CD14-positive monocyte (primary cell): ENCODE results near the gene FAM117A. TPM values are rescaled to one million over a fixed set of nuclear protein-coding genes. Genes with fewer than 3 reads are reported as not detected.

Experiments
- DNase-seq, 3 donors: peaks; one replicate each; pipeline ENCODE4 v3.0.0-alpha.2; 2011 to 2022
- H2AFZ ChIP-seq: 2 replicates; pipeline ENCODE4 v1.6.0; 2012; ENCODE audit warnings: mild to moderate bottlenecking, low read depth, low read length, inconsistent platforms; ENCODE audit not compliant: insufficient read depth, poor library complexity, severe bottlenecking
- H3K27ac ChIP-seq, 2 donors: 1 replicate in 1 of 2; 2 replicates in 1 of 2; pipeline ENCODE4 v1.5.1; 2012 to 2013; ENCODE audit warnings: low read length in 2 of 2, control low read depth in 1 of 2, inconsistent platforms in 1 of 2, low read depth in 1 of 2, mild to moderate bottlenecking in 1 of 2
- H3K27me3 ChIP-seq, 2 donors: one replicate each; pipeline versions ENCODE4 v1.6.0 to v1.6.1; 2011 to 2013; ENCODE audit warnings: low read length in 2 of 2; ENCODE audit not compliant: control insufficient read depth in 2 of 2, insufficient read depth in 2 of 2
- H3K36me3 ChIP-seq, 2 donors: replicated peaks in 1 of 2; 1 replicate in 1 of 2; 2 replicates in 1 of 2; pipeline versions ENCODE4 v1.5.1 to v1.6.1; 2012 to 2013; ENCODE audit warnings: low read length in 2 of 2, control low read depth in 1 of 2, inconsistent platforms in 1 of 2, mild to moderate bottlenecking in 1 of 2; ENCODE audit not compliant: insufficient read depth in 2 of 2, control insufficient read depth in 1 of 2
- H3K4me1 ChIP-seq, 2 donors: 1 replicate in 1 of 2; 2 replicates in 1 of 2; pipeline versions ENCODE4 v1.5.1 to v1.6.1; 2012 to 2013; ENCODE audit warnings: low read length in 2 of 2, control low read depth in 1 of 2, inconsistent platforms in 1 of 2, mild to moderate bottlenecking in 1 of 2, moderate library complexity in 1 of 2; ENCODE audit not compliant: insufficient read depth in 2 of 2, control insufficient read depth in 1 of 2
- H3K4me2 ChIP-seq: replicated peaks from 2 replicates; pipeline ENCODE3; 2012; ENCODE audit warnings: low read length, moderate library complexity, mild to moderate bottlenecking; ENCODE audit not compliant: poor library complexity, severe bottlenecking; ENCODE audit errors: extremely low read depth
- H3K4me3 ChIP-seq, 3 experiments: fragments of 200-600 bp in 1 of 3; sonication (generic) in 1 of 3; replicated peaks in 1 of 3; 1 replicate in 2 of 3; 2 replicates in 1 of 3; pipeline ENCODE4 v1.5.1; 2011 to 2013; ENCODE audit warnings: low read length in 3 of 3, mild to moderate bottlenecking in 3 of 3, control low read depth in 2 of 3, low read depth in 2 of 3, inconsistent platforms in 1 of 3, moderate library complexity in 1 of 3
- H3K79me2 ChIP-seq: 2 replicates; pipeline ENCODE4 v1.6.0; 2012; ENCODE audit warnings: mild to moderate bottlenecking, control low read depth, inconsistent platforms, low read length, moderate library complexity; ENCODE audit not compliant: insufficient read depth
- H3K9ac ChIP-seq: 2 replicates; pipeline ENCODE4 v1.6.0; 2017; ENCODE audit warnings: low read length, mild to moderate bottlenecking; ENCODE audit not compliant: insufficient read depth, poor library complexity, severe bottlenecking
- H3K9me3 ChIP-seq, 2 donors: replicated peaks in 1 of 2; 1 replicate in 1 of 2; 2 replicates in 1 of 2; pipeline versions ENCODE4 v1.5.1 to v1.6.1; 2012 to 2013; ENCODE audit warnings: low read length in 2 of 2, control low read depth in 1 of 2; ENCODE audit not compliant: control insufficient read depth in 1 of 2, insufficient read depth in 1 of 2
- H4K20me1 ChIP-seq: 2 replicates; pipeline ENCODE4 v1.6.0; 2012; ENCODE audit warnings: mild to moderate bottlenecking, low read length, control low read depth, moderate library complexity; ENCODE audit not compliant: insufficient read depth
- H3K27ac Mint-ChIP-seq, 7 donors: one replicate each; pipeline ENCODE4 v1.8.0; 2020; ENCODE audit warnings: mild to moderate bottlenecking in 7 of 7, mixed read lengths in 7 of 7, moderate library complexity in 6 of 7, inconsistent platforms in 2 of 7
- H3K27me3 Mint-ChIP-seq, 3 donors: one replicate each; pipeline ENCODE4 v1.8.0; 2021 to 2022; ENCODE audit warnings: low read depth in 3 of 3, mild to moderate bottlenecking in 3 of 3, mixed read lengths in 3 of 3, moderate library complexity in 3 of 3, inconsistent platforms in 1 of 3
- H3K36me3 Mint-ChIP-seq, 2 donors: one replicate each; pipeline ENCODE4 v1.8.0; 2020; ENCODE audit warnings: mixed read lengths in 2 of 2, inconsistent platforms in 1 of 2, mild to moderate bottlenecking in 1 of 2
- H3K4me1 Mint-ChIP-seq: one replicate; pipeline ENCODE4 v1.8.0; 2020; ENCODE audit warnings: mild to moderate bottlenecking, mixed read lengths
- H3K4me3 Mint-ChIP-seq, 2 donors: one replicate each; pipeline ENCODE4 v1.8.0; 2020; ENCODE audit warnings: mild to moderate bottlenecking in 2 of 2, mixed read lengths in 2 of 2, moderate library complexity in 1 of 2
- H3K9me3 Mint-ChIP-seq, 7 donors: one replicate each; pipeline ENCODE4 v1.8.0; 2020 to 2022; ENCODE audit warnings: mixed read lengths in 7 of 7, mild to moderate bottlenecking in 6 of 7, moderate library complexity in 6 of 7, inconsistent platforms in 2 of 7
- WGBS: methylation state at CpG from one replicate; pipeline ENCODE4 v1.1.5; 2013; ENCODE audit warnings: missing lambda C conversion rate; ENCODE audit not compliant: insufficient coverage; 5-methylcytosine and 5-hydroxymethylcytosine counted together
- intact Hi-C, 2 donors: fragments of 100-400 bp; cut with micrococcal nuclease; formaldehyde crosslinking; loops; one replicate each; pipeline versions ENCODE4 v1.15.0 to v1.15.1; 2023
- polyA plus RNA-seq, 3 donors: library from polyadenylated mRNA; depleted of rRNA in 1 of 3; unstranded in 2 of 3; stranded (reverse) in 1 of 3; fragments of 300-500 nt in 2 of 3; fragments of >200 nt in 1 of 3; fragmentation: Illumina TruSeq in 2 of 3; gene quantifications; 1 replicate in 2 of 3; 2 replicates in 1 of 3; pipeline ENCODE4 v1.2.3, GENCODE V29; 2012 to 2021
- TF ChIP-seq, protein P1 (sequence below): fragments of 200-600 bp; IDR thresholded peaks from one replicate; pipeline ENCODE4 v1.8.0; 2022; ENCODE audit warnings: antibody characterized with exemption, mild to moderate bottlenecking

Gene FAM117A
- polyA plus RNA-seq, 3 donors = 11.8 to 34.9 (median 17.9) TPM

DNA sequence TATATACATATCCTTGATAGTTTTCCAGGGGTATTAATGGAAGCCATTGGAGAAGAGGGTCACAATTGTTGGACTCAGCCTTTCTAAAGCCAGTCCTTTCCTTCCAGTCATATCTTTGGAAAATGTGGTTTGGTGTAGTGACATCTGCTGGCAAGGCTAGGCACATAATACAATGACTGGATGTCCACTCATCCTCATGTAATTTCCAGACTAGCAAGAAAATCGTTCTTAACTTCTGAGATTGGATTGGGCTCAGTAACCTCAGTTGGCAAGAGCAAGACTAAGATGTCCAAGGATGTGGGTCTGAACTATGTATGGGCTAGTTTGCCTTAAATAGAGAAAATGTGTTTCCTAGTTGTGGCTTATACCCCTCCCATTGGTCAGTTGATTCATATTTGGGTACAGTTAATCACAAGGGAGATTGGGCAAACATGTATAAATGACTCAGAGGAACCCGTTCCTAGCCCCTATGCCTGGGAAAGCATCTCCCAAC, 15.9 kb upstream of the FAM117A start:
- peak; percentile 47 to 71 (median 48) for DNase-seq
- intact Hi-C loops = loop anchor here in 1 of 2 donors (5.0 kb wide), 1 partner anchor 207 kb away; no protein-coding TSS in a partner anchor
- Histone ChIP-seq H4K20me1 (no peaks in the 10 kb centered on the region), H3K4me2 (no peak overlapping the region), H3K79me2 (no peaks in the 10 kb centered on the region), H3K9ac (no peak overlapping the region), H3K4me3 (no peak overlapping the region), H3K27ac (peak overlapping the region in 1 of 2 donors; percentile 34), H2AFZ (peak overlapping the region; percentile 55), H3K9me3 (no peaks in the 10 kb centered on the region), H3K27me3 (no peaks in the 10 kb centered on the region), H3K4me1 (peaks cover 2 to 18% of the 10 kb centered on the region in 2 donors), H3K36me3 (no peaks in the 10 kb centered on the region)
- no peak overlapping the region for H3K4me3 Mint-ChIP-seq
- H3K36me3 Mint-ChIP-seq = no peaks in the 10 kb centered on the region
- TF ChIP-seq, protein P1, sequence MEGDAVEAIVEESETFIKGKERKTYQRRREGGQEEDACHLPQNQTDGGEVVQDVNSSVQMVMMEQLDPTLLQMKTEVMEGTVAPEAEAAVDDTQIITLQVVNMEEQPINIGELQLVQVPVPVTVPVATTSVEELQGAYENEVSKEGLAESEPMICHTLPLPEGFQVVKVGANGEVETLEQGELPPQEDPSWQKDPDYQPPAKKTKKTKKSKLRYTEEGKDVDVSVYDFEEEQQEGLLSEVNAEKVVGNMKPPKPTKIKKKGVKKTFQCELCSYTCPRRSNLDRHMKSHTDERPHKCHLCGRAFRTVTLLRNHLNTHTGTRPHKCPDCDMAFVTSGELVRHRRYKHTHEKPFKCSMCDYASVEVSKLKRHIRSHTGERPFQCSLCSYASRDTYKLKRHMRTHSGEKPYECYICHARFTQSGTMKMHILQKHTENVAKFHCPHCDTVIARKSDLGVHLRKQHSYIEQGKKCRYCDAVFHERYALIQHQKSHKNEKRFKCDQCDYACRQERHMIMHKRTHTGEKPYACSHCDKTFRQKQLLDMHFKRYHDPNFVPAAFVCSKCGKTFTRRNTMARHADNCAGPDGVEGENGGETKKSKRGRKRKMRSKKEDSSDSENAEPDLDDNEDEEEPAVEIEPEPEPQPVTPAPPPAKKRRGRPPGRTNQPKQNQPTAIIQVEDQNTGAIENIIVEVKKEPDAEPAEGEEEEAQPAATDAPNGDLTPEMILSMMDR = peak; percentile 75
- H3K9me3 Mint-ChIP-seq = peaks cover 0 to 2% (median 0%) of the 10 kb centered on the region in 7 donors
- H3K4me1 Mint-ChIP-seq = peaks cover 21% of the 10 kb centered on the region
- H3K27ac Mint-ChIP-seq = peak overlapping the region in 2 of 7 donors; percentile 12 to 54
- peaks cover 0 to 5% (median 0%) of the 10 kb centered on the region in 3 donors for H3K27me3 Mint-ChIP-seq
- no CpG with 5 or more reads among the region's 2 CpGs for WGBS

DNA sequence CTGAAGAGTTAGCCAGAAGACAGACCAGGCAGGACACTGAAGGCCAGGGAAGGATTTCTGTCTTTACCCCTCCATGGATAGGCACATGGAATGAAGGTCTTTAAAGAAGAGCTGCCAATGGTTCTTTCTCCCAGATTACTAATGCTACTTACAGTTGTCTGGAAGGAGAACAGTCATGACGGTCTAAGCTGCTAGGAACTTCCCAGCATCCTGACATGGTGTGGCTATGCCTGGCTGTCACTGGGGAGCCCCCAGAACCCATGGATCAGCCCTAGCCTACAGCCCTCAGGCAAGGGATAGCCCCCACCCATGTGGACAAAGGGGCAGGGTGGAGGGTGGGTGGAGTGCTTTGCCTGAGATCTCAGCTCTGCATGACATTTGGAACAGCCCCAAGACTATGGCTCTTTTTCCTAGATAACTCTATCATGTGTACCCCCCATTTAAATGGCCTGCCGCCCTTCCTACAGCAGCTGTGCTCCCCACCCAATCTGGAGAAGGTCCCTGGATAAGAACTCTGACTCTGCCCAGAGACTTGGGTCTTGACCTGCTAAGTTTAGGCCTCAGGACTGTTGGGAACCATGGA, 15.3 kb upstream of the FAM117A start:
- peak overlapping the region in 1 of 2 donors; percentile 34 for H3K27ac ChIP-seq
- TF ChIP-seq, protein P1 = no peak

More for the DNA sequence above, 15.3 kb upstream of the FAM117A start:
- no peaks in the 10 kb centered on the region for H3K79me2 ChIP-seq
- H3K4me2 ChIP-seq = no peak overlapping the region
- Mint-ChIP-seq H3K9me3 (peaks cover 0 to 2% (median 0%) of the 10 kb centered on the region in 7 donors), H3K4me1 (peaks cover 21% of the 10 kb centered on the region), H3K4me3 (no peak overlapping the region), H3K36me3 (no peaks in the 10 kb centered on the region), H3K27me3 (peaks cover 0 to 5% (median 0%) of the 10 kb centered on the region in 3 donors), H3K27ac (peak overlapping the region in 4 of 7 donors; percentile 0 to 12 (median 4))
- H3K9ac ChIP-seq = no peak overlapping the region
- no peak for DNase-seq
- intact Hi-C loops = loop anchor here in 1 of 2 donors (5.0 kb wide), 1 partner anchor 207 kb away; no protein-coding TSS in a partner anchor
- no peaks in the 10 kb centered on the region for H3K36me3 ChIP-seq
- H3K4me1 ChIP-seq = peaks cover 2 to 18% of the 10 kb centered on the region in 2 donors
- no CpG with 5 or more reads among the region's 2 CpGs for WGBS
- no peaks in the 10 kb centered on the region for H4K20me1 ChIP-seq
- H3K9me3 ChIP-seq = no peaks in the 10 kb centered on the region
- no peaks in the 10 kb centered on the region for H3K27me3 ChIP-seq
- H2AFZ ChIP-seq = peak overlapping the region; percentile 55
- no peak overlapping the region for H3K4me3 ChIP-seq
